ENCODE measurements around the gene FKBP1B.

The FKBP1B gene

GRCh38 chr2:24022975-24023575 lies 26.5 kb upstream of the FKBP1B start:
- TF ChIP-seq EZH2 (IDR thresholded peaks at IDR 0.05; ENCODE audit: borderline replicate concordance, low read length) (no peak), CTCF (IDR thresholded peaks at IDR 0.05; ENCODE audit: low read length) (no peak)
- H3K4me2 ChIP-seq (ENCODE audit: low read length) = no peak overlapping the region
- H3K27ac ChIP-seq (ENCODE audit: low read depth, low read length, poor library complexity, severe bottlenecking) = no peak overlapping the region
- no peak overlapping the region for H2AFZ ChIP-seq (ENCODE audit: low read length)
- H4K20me1 ChIP-seq (ENCODE audit: insufficient read depth, low read length) = no peaks in the 10 kb centered on the region
- no peak overlapping the region for H3K9ac ChIP-seq (ENCODE audit: low read length)
- no peaks in the 10 kb centered on the region for H3F3A ChIP-seq (ENCODE audit: insufficient read depth, low read length)
- no peaks in the 10 kb centered on the region for H3K27me3 ChIP-seq (ENCODE audit: insufficient read depth, low read length)
- no peaks in the 10 kb centered on the region for H3K79me2 ChIP-seq (ENCODE audit: insufficient read depth, low read length)
- H3K36me3 ChIP-seq (ENCODE audit: insufficient read depth, low read length) = peaks cover 24% of the 10 kb centered on the region; the same call in 1 of the 2 replicates
- H3K4me3 ChIP-seq (ENCODE audit: low read depth, low read length, poor library complexity, severe bottlenecking) = no peak overlapping the region
- H3K4me1 ChIP-seq (ENCODE audit: insufficient read depth, low read length, severe bottlenecking) = no peaks in the 10 kb centered on the region
- H3K9me2 ChIP-seq (ENCODE audit: low read depth, low read length) = no peaks in the 10 kb centered on the region
- H3K9me3 ChIP-seq (ENCODE audit: low read length) = no peaks in the 10 kb centered on the region

- no peaks in the 10 kb centered on the region for H3K9me3 ChIP-seq (ENCODE audit: low read length)
- no peaks in the 10 kb centered on the region for H3K27me3 ChIP-seq (ENCODE audit: insufficient read depth, low read length)
- no peaks in the 10 kb centered on the region for H3K79me2 ChIP-seq (ENCODE audit: insufficient read depth, low read length)
- peaks cover 26% of the 10 kb centered on the region; the same call in 1 of the 2 replicates for H3K36me3 ChIP-seq (ENCODE audit: insufficient read depth, low read length)
- no peaks in the 10 kb centered on the region for H3F3A ChIP-seq (ENCODE audit: insufficient read depth, low read length)
- no peaks in the 10 kb centered on the region for H3K4me1 ChIP-seq (ENCODE audit: insufficient read depth, low read length, severe bottlenecking)
- TF ChIP-seq CTCF (IDR thresholded peaks at IDR 0.05; ENCODE audit: low read length) (peak; percentile 67; the same call in 1 of the 2 replicates), EZH2 (IDR thresholded peaks at IDR 0.05; ENCODE audit: borderline replicate concordance, low read length) (no peak)
- H3K4me3 ChIP-seq (ENCODE audit: low read depth, low read length, poor library complexity, severe bottlenecking) = no peak overlapping the region
- H3K9me2 ChIP-seq (ENCODE audit: low read depth, low read length) = no peaks in the 10 kb centered on the region
- no peak overlapping the region for H3K27ac ChIP-seq (ENCODE audit: low read depth, low read length, poor library complexity, severe bottlenecking)
- H3K4me2 ChIP-seq (ENCODE audit: low read length) = no peak overlapping the region
- no peak overlapping the region for H2AFZ ChIP-seq (ENCODE audit: low read length)
- H3K9ac ChIP-seq (ENCODE audit: low read length) = no peak overlapping the region
- H4K20me1 ChIP-seq (ENCODE audit: insufficient read depth, low read length) = no peaks in the 10 kb centered on the region
Observed at GRCh38 chr2:24024018-24024417, 25.5 kb upstream of the FKBP1B start.

GRCh38 chr2:24024996-24025663 lies 24.4 kb upstream of the FKBP1B start:
- peaks cover 37% of the 10 kb centered on the region for H3K36me3 ChIP-seq (ENCODE audit: insufficient read depth, low read length)
- H3K27ac ChIP-seq (ENCODE audit: low read depth, low read length, poor library complexity, severe bottlenecking) = no peak overlapping the region

More at GRCh38 chr2:24024996-24025663, 24.4 kb upstream of the FKBP1B start:
- Histone ChIP-seq H4K20me1 (ENCODE audit: insufficient read depth, low read length) (no peaks in the 10 kb centered on the region), H3K4me2 (ENCODE audit: low read length) (no peak overlapping the region), H3F3A (ENCODE audit: insufficient read depth, low read length) (no peaks in the 10 kb centered on the region), H3K27me3 (ENCODE audit: insufficient read depth, low read length) (no peaks in the 10 kb centered on the region), H3K9me3 (ENCODE audit: low read length) (no peaks in the 10 kb centered on the region), H2AFZ (ENCODE audit: low read length) (no peak overlapping the region), H3K4me1 (ENCODE audit: insufficient read depth, low read length, severe bottlenecking) (no peaks in the 10 kb centered on the region), H3K4me3 (ENCODE audit: low read depth, low read length, poor library complexity, severe bottlenecking) (no peak overlapping the region), H3K9me2 (ENCODE audit: low read depth, low read length) (no peaks in the 10 kb centered on the region), H3K79me2 (ENCODE audit: insufficient read depth, low read length) (no peaks in the 10 kb centered on the region), H3K9ac (ENCODE audit: low read length) (no peak overlapping the region)
- TF ChIP-seq EZH2 (IDR thresholded peaks at IDR 0.05; ENCODE audit: borderline replicate concordance, low read length) (no peak), CTCF (IDR thresholded peaks at IDR 0.05; ENCODE audit: low read length) (no peak)

All from OCI-LY1 (cell line).